ENCODE results near the gene RBM19.

RBM19 gene

DNA sequence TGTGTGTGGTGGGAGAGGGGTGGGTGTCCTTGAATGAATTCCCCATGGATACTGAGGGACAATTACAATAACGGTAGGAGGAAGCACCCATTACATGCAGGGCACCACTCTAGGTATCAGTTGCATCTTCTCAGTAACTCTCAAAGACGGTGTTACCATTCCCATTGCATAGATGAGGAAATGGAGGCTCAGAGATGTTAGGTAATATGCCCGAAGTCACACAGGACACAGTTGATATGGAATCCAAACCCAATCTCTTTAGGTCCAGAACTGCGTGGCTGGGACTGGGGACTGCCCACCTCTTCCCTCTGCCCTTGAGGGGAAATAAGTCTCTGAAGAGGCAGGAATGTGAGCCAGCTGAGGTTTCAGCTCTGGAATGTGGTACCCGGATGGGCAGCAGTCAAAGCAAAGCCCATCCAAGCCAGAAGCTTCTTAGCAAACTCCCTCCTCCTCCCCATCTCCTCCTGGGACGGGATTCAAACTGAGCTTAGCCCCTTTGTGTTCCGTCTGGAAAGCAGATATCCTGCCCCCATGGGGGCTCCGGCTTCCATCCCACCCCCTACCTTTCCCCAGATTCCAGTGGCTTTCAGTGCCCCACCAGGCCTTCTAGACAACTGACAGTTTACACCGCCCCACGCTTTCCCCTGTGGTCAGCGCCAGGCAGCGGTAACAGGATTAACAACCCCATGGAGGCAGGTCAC is 187.5 kb downstream of the RBM19 start:
- Histone ChIP-seq H3K4me2 (ENCODE audit: low read depth, low read length) (no peak overlapping the region), H3K4me1 (ENCODE audit: low read length) (no peaks in the 10 kb centered on the region), H3K9me2 (replicated peaks; ENCODE audit: insufficient read depth, low read length) (no peaks in the 10 kb centered on the region), H3K27ac (ENCODE audit: low read length) (no peak overlapping the region), H3K4me3 (ENCODE audit: low read length) (no peak overlapping the region), H4K20me1 (ENCODE audit: insufficient read depth, low read length) (no peaks in the 10 kb centered on the region), H3K27me3 (replicated peaks; ENCODE audit: insufficient read depth, low read length) (no peaks in the 10 kb centered on the region), H2AFZ (ENCODE audit: low read length) (no peak overlapping the region), H3K79me2 (ENCODE audit: low read length) (no peaks in the 10 kb centered on the region), H3K9ac (ENCODE audit: low read length) (no peak overlapping the region), H3K36me3 (replicated peaks; ENCODE audit: insufficient read depth, low read length) (no peaks in the 10 kb centered on the region), H3K9me3 (replicated peaks; ENCODE audit: insufficient read depth, low read length) (no peaks in the 10 kb centered on the region), H3F3A (ENCODE audit: insufficient read depth, low read length) (no peaks in the 10 kb centered on the region)
- no peak for DNase-seq
- TF ChIP-seq EZH2phosphoT487 (IDR thresholded peaks at IDR 0.05; ENCODE audit: low read length) (no peak), EZH2 (optimal IDR thresholded peaks at IDR 0.05; ENCODE audit: low read depth, low read length) (no peak)
- TF ChIP-seq, protein P1, sequence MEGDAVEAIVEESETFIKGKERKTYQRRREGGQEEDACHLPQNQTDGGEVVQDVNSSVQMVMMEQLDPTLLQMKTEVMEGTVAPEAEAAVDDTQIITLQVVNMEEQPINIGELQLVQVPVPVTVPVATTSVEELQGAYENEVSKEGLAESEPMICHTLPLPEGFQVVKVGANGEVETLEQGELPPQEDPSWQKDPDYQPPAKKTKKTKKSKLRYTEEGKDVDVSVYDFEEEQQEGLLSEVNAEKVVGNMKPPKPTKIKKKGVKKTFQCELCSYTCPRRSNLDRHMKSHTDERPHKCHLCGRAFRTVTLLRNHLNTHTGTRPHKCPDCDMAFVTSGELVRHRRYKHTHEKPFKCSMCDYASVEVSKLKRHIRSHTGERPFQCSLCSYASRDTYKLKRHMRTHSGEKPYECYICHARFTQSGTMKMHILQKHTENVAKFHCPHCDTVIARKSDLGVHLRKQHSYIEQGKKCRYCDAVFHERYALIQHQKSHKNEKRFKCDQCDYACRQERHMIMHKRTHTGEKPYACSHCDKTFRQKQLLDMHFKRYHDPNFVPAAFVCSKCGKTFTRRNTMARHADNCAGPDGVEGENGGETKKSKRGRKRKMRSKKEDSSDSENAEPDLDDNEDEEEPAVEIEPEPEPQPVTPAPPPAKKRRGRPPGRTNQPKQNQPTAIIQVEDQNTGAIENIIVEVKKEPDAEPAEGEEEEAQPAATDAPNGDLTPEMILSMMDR (IDR thresholded peaks at IDR 0.05; ENCODE audit: low read length), result no peak

DNA sequence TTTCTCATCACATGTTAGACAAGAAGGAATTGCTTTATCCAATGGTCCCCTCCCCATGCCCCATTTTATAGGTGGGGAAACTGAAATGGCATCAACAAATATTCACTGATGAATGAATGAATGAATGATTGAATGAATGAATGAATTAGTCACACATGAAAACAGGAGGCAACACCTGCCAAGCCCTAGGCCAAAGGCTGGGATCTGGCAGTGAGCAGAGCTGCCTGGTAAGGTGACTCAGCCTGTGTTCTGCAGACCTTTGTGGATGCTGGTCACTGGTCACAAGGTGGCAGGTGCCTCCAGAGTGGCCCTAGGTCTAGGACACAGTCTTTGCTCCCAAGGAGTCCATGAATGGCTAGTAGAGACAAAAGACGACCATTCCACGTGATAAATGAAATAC is 188.4 kb downstream of the RBM19 start:
- no peaks in the 10 kb centered on the region for H3K36me3 ChIP-seq (replicated peaks; ENCODE audit: insufficient read depth, low read length)
- no peaks in the 10 kb centered on the region for H4K20me1 ChIP-seq (ENCODE audit: insufficient read depth, low read length)
- H3K4me1 ChIP-seq (ENCODE audit: low read length), result no peaks in the 10 kb centered on the region
- H3K79me2 ChIP-seq (ENCODE audit: low read length), result no peaks in the 10 kb centered on the region
- H3K4me3 ChIP-seq (ENCODE audit: low read length), result no peak overlapping the region
- no peak overlapping the region for H2AFZ ChIP-seq (ENCODE audit: low read length)
- H3F3A ChIP-seq (ENCODE audit: insufficient read depth, low read length), result no peaks in the 10 kb centered on the region
- no peaks in the 10 kb centered on the region for H3K27me3 ChIP-seq (replicated peaks; ENCODE audit: insufficient read depth, low read length)
- H3K27ac ChIP-seq (ENCODE audit: low read length), result no peak overlapping the region
- TF ChIP-seq, protein P1 (IDR thresholded peaks at IDR 0.05; ENCODE audit: low read length), result no peak
- H3K4me2 ChIP-seq (ENCODE audit: low read depth, low read length), result no peak overlapping the region
- H3K9me3 ChIP-seq (replicated peaks; ENCODE audit: insufficient read depth, low read length), result no peaks in the 10 kb centered on the region
- H3K9ac ChIP-seq (ENCODE audit: low read length), result no peak overlapping the region
- H3K9me2 ChIP-seq (replicated peaks; ENCODE audit: insufficient read depth, low read length), result no peaks in the 10 kb centered on the region
- DNase-seq, result no peak

DNA sequence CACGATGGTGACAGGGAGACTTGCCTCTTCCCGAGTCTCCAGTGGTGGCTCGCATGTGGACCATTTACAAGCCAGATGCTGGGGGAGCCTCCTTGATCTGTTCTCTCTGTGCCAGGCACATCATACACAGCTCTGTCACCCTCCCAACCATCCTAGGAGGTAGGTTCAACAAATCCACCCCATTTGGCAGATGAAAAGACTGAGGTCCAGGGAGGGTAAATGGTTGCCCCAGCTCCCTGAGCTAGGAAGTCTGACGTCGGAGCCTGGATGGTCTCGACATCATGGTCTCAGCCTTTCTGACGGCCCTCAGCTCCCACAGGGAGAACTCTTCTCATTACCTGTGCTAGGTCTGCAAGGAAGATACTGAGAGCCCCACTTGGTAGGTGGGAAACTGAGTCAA is 189.6 kb downstream of the RBM19 start:
- Histone ChIP-seq H3K9ac (ENCODE audit: low read length) (no peak overlapping the region), H3K27me3 (replicated peaks; ENCODE audit: insufficient read depth, low read length) (no peaks in the 10 kb centered on the region), H3K9me2 (replicated peaks; ENCODE audit: insufficient read depth, low read length) (no peaks in the 10 kb centered on the region), H4K20me1 (ENCODE audit: insufficient read depth, low read length) (no peaks in the 10 kb centered on the region), H3K36me3 (replicated peaks; ENCODE audit: insufficient read depth, low read length) (no peaks in the 10 kb centered on the region), H3K4me3 (ENCODE audit: low read length) (no peak overlapping the region), H3K9me3 (replicated peaks; ENCODE audit: insufficient read depth, low read length) (no peaks in the 10 kb centered on the region), H3F3A (ENCODE audit: insufficient read depth, low read length) (no peaks in the 10 kb centered on the region), H3K79me2 (ENCODE audit: low read length) (no peaks in the 10 kb centered on the region), H3K4me2 (ENCODE audit: low read depth, low read length) (no peak overlapping the region), H2AFZ (ENCODE audit: low read length) (no peak overlapping the region), H3K4me1 (ENCODE audit: low read length) (no peaks in the 10 kb centered on the region), H3K27ac (ENCODE audit: low read length) (no peak overlapping the region)
- TF ChIP-seq EZH2 (optimal IDR thresholded peaks at IDR 0.05; ENCODE audit: low read depth, low read length) (no peak), EZH2phosphoT487 (IDR thresholded peaks at IDR 0.05; ENCODE audit: low read length) (no peak)
- TF ChIP-seq, protein P1 (IDR thresholded peaks at IDR 0.05; ENCODE audit: low read length), result no peak
- DNase-seq, result no peak
